ENCODE results near the gene MPDZ.

The MPDZ gene

DNA sequence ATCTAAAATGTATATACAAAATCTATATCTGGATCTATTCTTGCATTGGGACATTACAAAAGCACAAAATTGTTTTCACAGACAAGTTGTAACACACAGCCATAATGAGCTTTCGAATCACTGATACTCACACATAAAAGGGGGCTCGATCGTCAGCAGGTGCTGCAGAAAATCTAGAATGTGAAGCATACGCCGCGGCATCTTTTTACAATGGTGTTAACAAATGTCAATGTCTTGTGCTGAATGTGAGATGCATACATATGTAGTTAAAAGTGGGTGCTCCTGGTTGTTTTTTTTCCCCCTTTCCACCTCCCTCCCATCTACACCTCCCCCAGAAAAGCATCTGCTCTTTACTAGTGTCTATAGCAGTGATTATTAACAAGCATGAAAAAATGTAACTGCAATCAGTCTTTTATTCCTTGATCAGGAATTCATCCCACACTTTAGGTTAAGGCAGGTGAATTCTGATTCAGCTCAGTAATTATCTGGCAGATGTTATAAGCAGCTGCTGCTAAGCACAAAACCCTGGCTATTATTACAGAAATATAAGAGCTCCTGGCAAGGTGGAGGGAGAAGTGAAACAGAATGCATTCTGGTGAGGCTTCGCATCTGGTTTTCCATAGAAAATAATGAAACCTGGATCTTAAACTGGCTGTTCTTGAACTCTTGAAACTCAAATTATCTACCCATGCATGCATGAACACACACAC is 114.1 kb downstream of the MPDZ start:
- no peak overlapping the region for H3K4me3 ChIP-seq (ENCODE audit: low read depth, low read length)
- TF ChIP-seq, protein P1, sequence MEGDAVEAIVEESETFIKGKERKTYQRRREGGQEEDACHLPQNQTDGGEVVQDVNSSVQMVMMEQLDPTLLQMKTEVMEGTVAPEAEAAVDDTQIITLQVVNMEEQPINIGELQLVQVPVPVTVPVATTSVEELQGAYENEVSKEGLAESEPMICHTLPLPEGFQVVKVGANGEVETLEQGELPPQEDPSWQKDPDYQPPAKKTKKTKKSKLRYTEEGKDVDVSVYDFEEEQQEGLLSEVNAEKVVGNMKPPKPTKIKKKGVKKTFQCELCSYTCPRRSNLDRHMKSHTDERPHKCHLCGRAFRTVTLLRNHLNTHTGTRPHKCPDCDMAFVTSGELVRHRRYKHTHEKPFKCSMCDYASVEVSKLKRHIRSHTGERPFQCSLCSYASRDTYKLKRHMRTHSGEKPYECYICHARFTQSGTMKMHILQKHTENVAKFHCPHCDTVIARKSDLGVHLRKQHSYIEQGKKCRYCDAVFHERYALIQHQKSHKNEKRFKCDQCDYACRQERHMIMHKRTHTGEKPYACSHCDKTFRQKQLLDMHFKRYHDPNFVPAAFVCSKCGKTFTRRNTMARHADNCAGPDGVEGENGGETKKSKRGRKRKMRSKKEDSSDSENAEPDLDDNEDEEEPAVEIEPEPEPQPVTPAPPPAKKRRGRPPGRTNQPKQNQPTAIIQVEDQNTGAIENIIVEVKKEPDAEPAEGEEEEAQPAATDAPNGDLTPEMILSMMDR (IDR thresholded peaks at IDR 0.05; ENCODE audit: control insufficient read depth, extremely low read depth, insufficient read depth), result no peak
- DNase-seq (ENCODE audit: low read depth), result no peak

DNA sequence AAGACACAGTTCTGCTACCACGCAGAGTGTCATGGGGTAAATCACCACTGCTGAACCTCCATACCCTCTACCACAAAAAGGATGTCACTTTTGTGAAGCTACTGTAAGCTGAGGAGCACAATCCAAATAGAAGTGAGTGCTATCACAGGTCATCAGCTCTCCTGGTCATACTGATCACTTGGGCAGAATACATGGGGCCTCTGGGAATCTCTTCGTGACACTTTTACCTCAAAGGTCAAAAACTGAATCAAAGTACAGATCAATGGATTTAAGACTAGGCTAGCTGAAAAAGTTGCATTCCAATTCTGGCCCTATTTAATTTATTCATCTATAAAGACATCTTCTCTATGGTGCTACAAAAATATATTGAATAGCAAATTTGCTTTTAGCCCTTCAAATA is 115.5 kb downstream of the MPDZ start:
- H3K4me3 ChIP-seq (ENCODE audit: low read depth, low read length), result no peak overlapping the region
- TF ChIP-seq, protein P1 (IDR thresholded peaks at IDR 0.05; ENCODE audit: control insufficient read depth, extremely low read depth, insufficient read depth), result no peak
- no peak for DNase-seq (ENCODE audit: low read depth)

- TF ChIP-seq, protein P1 (IDR thresholded peaks at IDR 0.05; ENCODE audit: control insufficient read depth, extremely low read depth, insufficient read depth), result no peak
- H3K4me3 ChIP-seq (ENCODE audit: low read depth, low read length), result no peak overlapping the region
- no peak for DNase-seq (ENCODE audit: low read depth)
Observed at GRCh38 chr9:13163287-13163686, 116.2 kb downstream of the MPDZ start.

DNA sequence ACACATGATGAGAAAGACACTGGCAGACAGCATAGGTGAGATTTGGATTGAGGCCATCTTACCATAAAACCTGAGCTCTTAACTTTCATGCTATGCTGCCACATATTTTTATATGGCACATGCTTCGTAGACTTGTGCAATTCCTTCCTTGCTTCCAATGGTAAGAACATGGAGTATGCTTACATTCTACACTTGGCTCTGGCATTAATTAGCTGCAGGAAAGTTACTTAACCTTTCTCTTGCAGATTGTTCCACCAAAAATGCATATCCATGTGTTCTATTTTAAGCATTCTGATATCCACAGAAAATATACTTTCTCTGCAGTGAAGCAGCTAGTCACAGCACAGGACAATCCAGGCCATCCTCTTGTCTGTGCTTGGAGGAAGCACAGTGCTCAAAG is 119.4 kb downstream of the MPDZ start:
- DNase-seq (ENCODE audit: low read depth), result no peak
- TF ChIP-seq, protein P1 (IDR thresholded peaks at IDR 0.05; ENCODE audit: control insufficient read depth, extremely low read depth, insufficient read depth), result no peak
- H3K4me3 ChIP-seq (ENCODE audit: low read depth, low read length), result no peak overlapping the region

DNA sequence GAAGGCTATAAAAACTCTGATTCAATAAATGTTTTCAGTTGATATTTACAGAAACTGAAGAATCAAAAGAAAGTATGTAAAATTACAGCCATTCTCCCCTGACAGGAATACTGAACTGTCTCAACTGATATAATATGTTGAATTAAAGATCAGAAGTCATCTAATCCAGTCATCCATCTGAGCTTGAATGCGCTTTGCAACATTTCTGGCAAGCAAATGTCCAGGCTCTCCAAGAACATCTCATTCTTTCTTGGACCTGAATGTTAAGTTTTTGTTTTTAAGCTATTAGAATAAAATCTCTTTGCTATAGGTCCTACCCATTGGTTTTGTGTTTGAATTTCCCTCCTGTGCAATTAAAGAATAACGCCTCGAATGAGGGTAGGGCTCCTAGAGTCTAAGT is 120.5 kb downstream of the MPDZ start:
- TF ChIP-seq, protein P1 (IDR thresholded peaks at IDR 0.05; ENCODE audit: control insufficient read depth, extremely low read depth, insufficient read depth), result no peak
- H3K4me3 ChIP-seq (ENCODE audit: low read depth, low read length), result no peak overlapping the region
- DNase-seq (ENCODE audit: low read depth), result no peak

- no peak for DNase-seq (ENCODE audit: low read depth)
- H3K4me3 ChIP-seq (ENCODE audit: low read depth, low read length), result no peak overlapping the region
- TF ChIP-seq, protein P1 (IDR thresholded peaks at IDR 0.05; ENCODE audit: control insufficient read depth, extremely low read depth, insufficient read depth), result no peak
Observed at GRCh38 chr9:13151489-13151888, 128.0 kb downstream of the MPDZ start.

GRCh38 chr9:13149454-13149853 is 130.0 kb downstream of the MPDZ start:
- peak; percentile 82 for DNase-seq (ENCODE audit: low read depth)
- no peak overlapping the region for H3K4me3 ChIP-seq (ENCODE audit: low read depth, low read length)
- TF ChIP-seq, protein P1 (IDR thresholded peaks at IDR 0.05; ENCODE audit: control insufficient read depth, extremely low read depth, insufficient read depth), result no peak
